Skin of body (tissue), 2 donors: Measurements from ENCODE around the gene CHN2. TPM values are rescaled to one million over a fixed set of nuclear protein-coding genes. Genes with fewer than 3 reads are reported as not detected.

Experiments
- DNase-seq: peaks from one replicate; lab custom pipeline; 2025; lab: John Stamatoyannopoulos, UW
- total RNA-seq: library from RNA; depleted of rRNA; stranded (reverse); fragments of >200 nt; gene quantifications from one replicate; pipeline ENCODE4 v1.2.3, GENCODE V29; 2014

Gene CHN2
- total RNA-seq, 1 donor from 2014 or later, result 9.1 TPM

DNA sequence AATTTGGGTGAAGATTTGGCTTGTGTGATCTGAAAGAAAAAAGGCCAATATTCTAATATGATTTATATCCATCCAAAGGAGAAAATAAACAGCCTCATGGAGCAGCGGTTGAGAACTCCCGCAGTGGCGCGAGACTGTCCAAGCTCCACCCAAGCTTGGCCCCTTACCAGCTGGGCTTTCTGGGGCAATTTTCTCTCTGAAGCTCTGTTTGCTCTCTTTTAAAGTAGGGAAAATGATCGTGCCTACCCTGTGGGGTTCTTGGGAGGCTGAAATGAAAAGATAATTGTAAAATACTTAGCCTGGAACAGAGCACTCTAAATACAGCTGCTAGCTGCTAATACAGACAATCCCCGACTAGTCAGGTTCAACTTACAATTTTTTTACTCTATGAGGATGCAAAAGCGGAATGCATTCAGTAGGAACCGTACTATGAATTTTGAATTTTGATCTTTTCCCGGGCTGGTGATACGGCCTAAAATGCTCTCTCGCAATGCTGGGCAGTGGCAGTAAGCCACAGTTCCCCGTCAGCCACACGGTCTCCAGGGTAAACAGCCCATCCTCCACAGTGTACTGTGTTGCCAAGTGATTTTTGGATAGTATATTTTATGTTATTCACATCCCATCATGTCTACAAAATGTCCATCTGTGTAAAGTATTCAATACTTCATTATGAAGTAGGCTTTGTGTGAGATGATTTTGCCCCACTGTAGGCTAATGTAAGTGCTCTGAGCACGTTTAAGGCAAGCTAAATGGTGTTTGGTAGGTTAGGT lies 137.7 kb downstream of the CHN2 start:
- no peak for DNase-seq

DNA sequence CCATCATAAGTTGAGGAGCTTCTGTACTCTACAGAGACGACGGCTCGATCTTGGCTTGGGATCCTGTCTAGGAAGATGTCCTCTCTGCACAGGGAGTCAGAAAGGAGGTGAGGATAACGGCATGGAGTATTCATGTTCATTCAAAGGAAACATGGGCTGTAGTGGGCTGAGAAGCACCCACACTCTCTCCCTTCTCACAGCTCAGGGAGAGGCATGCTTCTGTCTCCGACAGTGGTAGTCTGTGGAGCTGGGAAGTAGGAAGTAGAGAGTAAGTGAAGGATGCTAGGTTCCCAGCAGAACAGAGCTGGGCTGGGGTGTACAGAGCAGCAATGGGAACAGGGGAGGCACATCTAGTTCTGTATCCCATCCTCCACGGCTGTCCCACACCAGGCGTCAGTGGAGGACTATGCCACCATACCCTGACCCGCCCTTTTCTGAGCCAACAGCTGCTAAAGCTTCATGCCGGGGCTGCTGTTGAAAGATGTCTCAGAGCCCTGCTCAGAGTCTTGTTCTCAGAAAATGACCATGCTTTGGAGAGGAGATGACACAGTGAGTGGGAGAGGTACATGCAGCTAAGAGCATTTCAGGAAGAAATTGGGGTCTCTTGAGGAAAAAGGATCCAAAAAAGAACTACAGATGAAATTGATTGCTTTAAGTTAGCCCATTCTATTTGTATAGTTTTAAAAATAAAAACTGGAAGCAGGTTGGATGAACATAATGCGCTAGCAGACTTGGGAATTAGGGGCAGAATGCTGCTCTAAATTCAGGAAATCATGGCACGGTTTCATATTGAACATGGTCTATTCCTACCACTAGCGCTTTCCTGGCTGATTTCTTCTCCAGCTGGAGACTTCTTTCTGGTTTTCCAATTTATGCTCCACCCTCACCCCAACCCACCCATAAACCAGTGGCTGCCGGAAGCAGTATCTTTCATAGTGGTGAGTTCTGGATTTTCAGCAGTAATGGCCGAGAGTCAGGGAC lies 138.6 kb downstream of the CHN2 start:
- no peak for DNase-seq

DNA sequence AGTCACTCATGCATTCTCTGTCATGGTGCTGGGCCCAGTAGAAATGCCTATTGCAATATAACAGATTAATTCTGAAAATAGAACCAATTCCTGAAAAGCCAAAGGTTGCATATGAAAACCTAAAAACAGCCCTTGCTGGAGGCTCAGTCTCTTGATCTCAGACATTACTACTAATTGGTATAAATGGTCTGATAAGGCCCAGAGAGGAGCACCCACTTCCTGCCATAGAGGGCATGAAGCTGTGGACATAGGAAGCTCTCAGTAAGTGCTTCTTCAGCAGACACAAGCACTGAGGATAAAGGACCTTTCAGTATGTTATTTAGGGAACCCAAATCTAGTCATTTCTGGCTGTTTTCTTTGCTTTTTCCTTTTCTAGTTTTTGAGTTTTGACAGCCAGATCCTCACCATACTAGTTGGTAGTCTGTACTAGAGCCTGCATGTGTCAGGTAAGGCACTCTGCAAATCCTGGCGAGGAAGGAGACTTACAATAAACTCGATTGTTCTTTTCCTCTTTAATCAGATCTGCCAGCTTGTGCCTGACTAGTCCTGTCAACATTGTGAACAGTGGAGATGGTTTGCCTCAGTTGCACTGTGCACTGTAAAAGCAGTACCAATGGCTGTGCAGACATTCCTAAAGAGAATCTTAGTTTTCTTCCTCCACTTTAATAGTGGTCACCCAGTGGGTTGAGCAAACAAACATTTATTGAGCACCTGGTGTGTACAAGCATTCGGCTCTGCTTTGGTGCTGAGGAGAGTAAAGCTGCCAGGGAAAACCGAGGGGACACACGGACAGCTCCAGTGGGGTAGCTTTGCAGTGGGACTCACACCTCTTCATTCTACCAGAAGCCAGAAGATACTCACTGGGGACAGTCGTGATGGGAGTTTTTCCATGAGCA lies 140.9 kb downstream of the CHN2 start:
- DNase-seq, result no peak

DNA sequence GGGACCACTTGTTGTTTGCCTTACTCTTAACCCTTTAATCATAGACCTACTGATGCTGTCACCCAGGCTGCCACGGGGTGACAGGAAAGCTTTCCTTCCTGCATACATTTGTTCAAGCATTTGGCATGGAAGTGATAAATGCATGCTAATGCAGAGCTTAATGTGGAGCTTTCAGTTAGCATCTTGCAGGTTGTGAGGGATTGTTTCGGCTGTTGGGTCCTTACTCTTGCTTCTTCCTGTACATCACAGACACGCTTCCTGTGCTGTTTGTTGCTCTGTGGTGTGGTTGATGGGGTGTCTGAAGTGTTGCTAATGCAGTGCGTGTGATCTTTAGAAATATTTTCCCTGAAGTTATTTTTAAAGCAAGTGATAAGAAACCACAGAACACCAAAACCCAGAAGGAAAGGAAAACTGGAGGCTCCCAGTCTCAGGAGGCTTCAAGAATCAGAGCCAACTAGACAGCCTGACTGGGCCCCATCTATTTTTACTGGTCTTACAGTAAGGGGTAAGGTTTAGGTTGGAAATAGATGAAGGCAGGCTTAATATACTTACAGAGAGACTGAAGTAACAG lies 143.1 kb downstream of the CHN2 start:
- no peak for DNase-seq

DNA sequence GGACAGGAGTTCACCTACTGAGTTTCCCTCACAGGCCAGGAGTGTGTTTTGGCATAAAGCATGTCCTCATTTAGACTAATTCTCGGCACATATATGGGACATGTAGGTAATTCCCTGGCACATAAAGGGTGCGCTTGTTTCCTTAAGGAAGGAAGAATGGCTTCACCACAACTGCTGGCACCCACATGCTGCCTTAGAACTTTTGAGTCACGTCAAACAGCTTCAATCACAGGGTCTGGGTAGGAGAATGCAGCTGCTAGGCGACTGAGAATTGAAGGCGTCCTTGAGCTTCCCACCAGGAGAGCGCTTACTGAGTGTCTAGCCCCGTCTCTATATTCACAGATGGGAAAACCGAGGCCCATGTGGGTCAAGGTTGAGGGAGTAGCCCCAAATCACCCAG lies 146.1 kb downstream of the CHN2 start:
- peak; percentile 77 for DNase-seq

DNA sequence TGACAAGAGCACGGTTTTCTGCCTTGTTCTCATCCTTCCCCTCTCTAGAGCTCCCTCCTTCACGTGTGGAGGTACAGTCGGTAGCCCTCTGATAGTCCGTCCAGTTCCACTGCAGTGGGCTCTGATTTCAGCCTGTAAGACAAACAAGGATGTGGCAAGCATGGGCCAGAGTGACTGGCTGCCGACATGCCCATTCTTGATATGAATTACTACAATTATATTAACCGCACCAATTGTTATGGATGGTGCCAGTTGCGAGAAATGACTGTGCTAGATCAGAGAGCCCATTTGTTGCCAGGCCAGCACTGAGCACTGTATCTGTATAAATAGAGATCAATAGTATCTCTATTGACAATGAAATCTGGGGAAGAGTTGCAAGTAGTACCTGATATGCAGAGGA lies 146.6 kb downstream of the CHN2 start:
- no peak for DNase-seq

DNA sequence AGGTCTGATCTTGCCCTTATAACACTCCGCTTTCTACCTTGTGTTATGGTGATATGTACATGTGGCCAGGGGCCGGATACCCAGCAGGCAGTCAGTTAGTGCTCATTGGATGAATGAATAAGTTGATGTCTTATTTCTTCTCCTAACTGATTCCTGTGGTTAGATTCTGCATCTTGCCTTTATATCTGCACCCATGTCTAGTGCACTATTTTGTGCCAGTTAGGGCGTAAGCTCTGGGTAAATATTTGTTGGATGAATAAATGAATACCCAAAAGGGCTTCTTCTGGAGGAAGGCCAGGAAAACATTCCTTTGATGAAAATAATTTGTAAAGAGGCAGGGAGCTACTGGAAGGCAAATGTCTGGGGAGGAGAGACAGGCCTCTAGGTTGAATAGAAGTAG lies 148.2 kb downstream of the CHN2 start:
- no peak for DNase-seq

DNA sequence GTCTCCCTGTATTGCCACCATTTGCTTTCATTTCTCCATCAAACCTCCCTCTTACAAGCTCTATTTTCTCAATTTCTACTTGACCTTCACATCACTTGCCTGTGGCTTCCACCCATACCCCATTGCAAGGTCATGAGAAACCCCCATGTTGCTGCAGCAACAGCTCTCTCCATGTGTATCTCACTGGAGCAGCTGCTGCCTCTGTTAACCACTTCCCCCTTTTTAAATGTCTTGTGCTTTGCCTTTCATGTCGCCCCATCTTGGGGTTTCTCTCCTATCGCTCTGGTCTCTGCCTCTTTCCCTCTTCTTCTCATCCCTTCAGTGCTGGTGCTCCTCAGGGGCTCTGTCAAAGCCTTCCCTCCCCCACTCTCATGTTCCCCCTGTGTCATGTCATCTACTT lies 148.8 kb downstream of the CHN2 start:
- DNase-seq, result no peak

DNA sequence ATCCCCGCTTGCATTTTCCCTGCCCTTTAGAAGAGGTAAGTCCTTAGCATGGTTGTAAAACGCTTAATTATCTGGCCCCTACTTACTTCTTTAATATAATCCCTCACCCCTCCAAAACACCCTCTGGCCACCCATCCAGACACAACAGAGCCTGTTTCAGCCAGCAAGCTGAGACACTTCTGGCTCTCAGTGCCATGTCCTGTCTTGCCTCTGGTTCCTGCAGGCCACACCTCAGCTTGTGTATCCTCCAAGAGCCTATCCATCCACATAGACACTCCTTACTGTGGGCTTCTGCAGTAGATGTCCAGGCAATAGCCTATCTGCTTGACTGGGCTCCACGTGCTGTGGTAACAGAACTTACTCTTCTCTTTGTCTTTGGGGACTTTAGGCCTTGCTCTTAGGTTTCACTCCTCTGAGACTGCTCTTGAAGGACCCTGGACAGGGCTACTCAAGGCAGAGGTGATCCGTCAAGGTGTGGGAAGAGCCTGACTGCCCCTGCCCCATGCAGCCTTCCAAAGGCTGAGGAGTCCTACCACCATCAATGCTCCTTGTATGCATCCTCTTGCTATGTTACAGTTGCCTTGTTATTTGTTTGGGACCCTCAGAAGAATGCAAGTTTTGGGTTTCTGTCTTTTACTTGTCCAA lies 149.9 kb downstream of the CHN2 start:
- no peak for DNase-seq

DNA sequence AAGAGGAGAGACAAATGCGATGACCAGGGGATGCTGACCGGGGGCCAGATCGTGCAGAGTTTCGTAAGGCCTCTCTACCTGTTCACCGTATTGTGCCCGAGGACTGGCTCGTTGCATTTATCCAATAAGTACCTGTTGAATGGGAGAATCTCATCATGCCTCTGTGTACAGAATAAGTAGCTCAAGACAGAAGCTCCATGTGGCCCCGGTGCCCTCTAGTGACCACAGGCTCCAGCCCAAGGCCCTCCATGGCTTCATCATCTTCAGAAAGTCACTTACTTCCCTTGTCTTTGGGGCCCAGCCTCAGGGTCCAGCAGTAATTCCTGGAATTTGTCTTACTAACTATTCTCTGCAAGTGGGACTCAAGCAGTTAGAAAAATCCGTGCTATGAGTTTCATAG lies 151.0 kb downstream of the CHN2 start:
- DNase-seq, result no peak

DNA sequence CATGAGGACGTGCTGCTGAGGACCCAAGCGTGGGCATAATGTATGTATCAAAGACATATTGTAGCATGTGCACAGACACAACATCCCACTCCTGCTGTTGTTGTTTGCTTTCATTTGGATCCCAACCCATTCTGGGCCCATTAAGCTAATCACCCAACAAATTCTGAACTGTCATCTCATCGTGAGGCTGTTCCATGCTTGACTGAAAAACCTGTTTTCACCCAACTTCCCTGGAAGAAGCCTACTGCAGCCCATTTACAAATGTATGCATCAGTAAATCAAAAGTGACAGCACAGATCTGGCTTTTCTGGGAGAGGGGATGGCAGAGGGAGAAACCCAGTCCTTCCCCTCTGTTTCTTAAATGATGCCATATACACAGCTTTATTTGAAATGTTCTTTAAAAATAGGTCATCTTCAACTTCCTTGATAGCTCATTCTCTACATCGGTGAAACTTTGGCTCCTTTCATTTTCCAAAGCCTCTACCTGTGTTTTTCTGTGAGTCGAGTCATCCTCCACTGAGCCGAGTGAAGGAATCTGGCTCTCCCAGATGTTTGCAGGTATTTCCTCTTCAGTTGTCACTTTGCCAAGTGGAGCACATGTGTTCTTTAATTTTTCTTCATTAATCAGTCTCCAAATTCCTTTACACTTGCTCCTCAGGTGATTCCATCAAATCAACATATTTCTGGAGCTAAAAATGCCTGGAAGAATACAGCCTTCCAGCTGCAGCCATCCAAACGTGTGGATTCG lies 151.8 kb downstream of the CHN2 start:
- DNase-seq, result no peak

DNA sequence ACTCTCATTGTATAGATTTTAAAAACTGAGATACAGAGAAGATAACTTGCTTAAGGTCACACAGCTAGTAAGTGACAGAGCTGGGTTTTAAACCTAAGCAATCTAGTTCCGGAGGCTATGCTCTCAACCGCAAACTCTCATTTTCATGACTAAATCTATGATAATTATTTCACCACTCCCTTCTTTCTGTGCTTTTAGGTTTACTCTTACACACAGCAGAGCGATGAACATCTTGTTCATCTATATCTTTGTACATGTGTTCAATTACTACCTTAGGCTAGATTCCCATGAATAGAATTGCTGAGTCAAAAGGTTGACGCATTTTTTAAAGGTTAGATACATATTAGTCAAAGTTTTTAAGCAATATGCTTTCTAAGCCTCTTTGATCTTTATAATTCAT lies 154.8 kb downstream of the CHN2 start:
- no peak for DNase-seq

DNA sequence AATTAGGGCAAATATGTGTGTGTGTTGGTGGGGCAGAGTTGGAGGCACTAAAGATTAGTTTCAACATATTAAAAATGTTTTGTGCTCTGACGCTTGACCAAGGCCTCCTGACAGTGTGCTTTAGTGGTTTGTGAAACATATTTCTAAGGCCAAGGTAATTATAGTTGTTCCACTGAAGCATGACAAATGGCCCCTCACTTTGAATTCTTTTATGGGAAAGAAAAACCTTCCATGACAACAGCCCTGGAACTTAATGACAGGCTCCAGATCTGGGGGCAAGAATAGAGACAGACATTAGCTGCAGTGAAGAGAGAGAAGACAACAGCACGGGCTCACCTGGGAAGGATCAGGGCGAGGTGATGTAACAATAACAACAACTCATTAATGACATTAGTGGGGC lies 155.8 kb downstream of the CHN2 start:
- DNase-seq, result no peak

DNA sequence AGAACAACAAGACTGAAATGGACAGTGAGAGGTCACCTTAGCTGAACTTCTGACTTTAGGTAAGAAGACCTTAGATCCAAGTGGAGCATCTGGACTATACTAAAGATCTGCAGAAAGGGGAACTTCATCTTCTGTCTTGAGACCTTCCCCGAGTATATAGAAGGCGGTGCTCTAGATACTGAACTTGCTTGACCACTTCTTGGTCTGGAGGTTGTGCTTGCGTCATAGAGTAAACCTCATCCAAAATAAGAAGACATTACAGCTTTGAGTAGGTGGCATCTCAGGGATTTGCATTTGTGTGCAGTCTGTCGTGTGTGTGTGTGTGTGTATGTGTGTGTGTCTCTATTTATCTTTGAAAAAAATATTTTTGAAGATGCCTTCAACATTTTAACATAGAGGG lies 157.5 kb downstream of the CHN2 start:
- no peak for DNase-seq

DNA sequence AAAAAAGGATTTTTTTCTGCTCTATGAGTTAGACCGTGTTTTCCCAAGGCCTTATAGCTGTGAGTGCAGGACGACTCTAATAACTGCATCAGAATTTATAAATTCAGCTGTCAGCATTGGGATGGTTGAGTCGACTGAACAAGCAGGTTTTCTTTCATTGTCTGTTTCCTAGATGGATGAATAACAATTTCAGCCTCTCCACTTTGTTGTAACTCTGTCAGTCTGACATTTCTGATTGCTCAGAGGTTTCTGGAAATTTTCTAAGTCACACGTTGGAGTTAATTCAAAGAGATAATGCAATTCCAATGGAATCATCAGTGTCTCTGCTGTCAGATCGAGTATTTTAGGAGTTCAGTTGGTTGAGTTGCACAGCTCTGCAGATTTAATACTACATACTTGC lies 159.2 kb downstream of the CHN2 start:
- no peak for DNase-seq

DNA sequence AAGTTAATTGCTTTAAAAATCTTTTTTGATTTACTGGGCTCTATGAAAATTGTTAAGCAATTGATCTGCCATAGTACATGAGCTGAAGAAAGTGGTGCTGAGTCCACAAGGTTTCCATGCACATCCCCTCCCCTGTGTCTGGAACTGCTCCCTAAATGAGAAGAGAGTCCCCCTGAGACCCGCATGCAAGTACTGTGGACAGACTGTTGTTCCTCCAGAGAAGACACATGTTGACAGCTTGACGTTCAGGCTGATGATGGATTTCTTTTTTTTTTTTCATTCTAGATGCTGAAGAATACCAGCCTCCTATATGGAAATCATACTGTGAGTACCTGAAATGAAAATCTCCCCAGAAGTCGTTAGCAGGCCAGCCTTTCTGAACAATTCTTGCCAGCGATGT lies 159.8 kb downstream of the CHN2 start:
- no peak for DNase-seq

DNA sequence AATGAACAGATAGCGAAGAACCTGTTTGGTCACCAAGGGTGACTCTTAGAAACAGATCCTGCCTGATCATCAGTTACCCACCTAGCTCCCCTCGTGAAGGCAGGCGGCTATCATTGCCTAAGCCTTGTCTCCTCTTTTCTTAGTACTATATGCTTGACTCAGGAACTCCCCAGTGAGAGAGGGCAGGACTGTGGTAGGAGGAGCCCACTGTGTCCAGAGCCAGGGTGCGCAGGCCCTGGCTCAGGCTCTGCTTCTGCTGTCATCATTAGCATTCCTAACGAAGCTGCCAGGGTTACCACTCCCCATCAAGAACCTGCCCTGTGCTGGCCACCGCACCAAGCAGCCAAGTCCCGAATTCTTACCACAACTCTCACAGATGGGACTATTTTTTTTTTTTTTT lies 160.8 kb downstream of the CHN2 start:
- no peak for DNase-seq

DNA sequence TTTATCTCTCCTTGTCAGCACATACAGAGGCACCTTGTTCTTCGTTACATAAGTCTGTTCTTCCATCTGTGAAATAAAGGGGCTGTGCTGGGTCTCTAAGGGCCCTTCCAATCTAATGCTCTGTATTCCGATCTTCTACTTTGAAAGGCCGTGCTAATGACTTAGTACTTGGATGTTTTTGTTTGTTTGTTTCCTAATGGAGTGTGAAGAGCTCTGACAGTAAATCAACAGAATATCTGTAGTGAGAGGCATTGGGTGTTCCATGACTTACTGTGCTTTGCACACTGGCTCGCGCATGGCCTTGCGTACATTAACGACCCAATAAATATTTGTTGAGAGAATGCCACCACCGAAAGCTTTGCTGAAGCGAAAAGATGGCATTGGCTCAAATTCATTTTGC lies 162.1 kb downstream of the CHN2 start:
- DNase-seq, result no peak

DNA sequence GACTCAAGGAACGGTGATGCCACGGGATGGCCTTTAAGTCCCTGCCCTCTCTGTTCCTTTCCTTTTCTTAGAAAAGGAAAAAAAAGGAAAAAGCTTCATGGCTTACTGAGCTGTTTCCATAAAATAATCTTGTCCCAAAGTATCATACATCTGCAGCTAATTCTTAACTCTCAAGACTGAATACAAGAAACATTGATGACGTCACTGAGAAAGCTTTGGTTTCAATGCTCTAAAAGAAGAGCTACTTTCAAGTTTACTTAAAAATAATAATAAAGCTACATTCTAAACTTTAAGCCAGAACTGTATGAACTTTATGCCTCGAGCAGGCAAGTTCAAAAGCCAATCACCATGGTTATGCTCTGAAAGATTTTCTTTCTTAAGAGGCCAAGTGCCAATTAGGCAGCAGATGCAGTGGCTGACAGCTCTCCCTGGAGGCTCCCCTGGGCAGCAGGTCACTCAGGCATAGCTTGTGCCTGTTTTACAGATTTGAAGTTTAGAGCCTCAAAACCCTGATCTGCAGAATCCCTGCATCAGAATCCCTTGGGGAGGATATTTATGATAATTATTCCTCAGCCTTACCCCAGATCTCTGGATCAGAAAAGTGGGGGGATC lies 165.0 kb downstream of the CHN2 start:
- peak; percentile 74 for DNase-seq
